Suprapubic skin (tissue), 4 donors: Measurements from ENCODE around the gene SLX4. TPM values are rescaled to one million over a fixed set of nuclear protein-coding genes. Genes with fewer than 3 reads are reported as not detected.

Experiments used
- DNase-seq, 2 donors: peaks; one replicate each; pipeline ENCODE4 v3.0.0-alpha.2; 2019; ENCODE audit warnings: low spot score in 2 of 2
- H3K27ac ChIP-seq: fragments of 200-600 bp; sonication (generic); one replicate; pipeline ENCODE4 v1.5.1; 2019
- H3K27me3 ChIP-seq: fragments of 200-600 bp; sonication (generic); one replicate; pipeline ENCODE4 v1.5.1; 2019
- H3K36me3 ChIP-seq: fragments of 200-600 bp; sonication (generic); one replicate; pipeline ENCODE4 v1.5.1; 2019
- H3K4me1 ChIP-seq: fragments of 200-600 bp; sonication (generic); one replicate; pipeline ENCODE4 v1.5.1; 2019
- H3K4me3 ChIP-seq: fragments of 200-600 bp; sonication (generic); one replicate; pipeline ENCODE4 v1.5.1; 2019; ENCODE audit warnings: mild to moderate bottlenecking
- H3K9me3 ChIP-seq: fragments of 200-600 bp; sonication (generic); one replicate; pipeline ENCODE4 v1.5.1; 2019
- CTCF ChIP-seq, 2 donors: fragments of 200-600 bp in 1 of 2; fragments of 450-650 bp in 1 of 2; sonication (generic) in 1 of 2; IDR thresholded peaks; one replicate each; pipeline ENCODE4 v1.5.1; 2016 to 2019; ENCODE audit warnings: antibody characterized with exemption in 2 of 2, mild to moderate bottlenecking in 1 of 2, moderate library complexity in 1 of 2
- EP300 ChIP-seq: sonication (generic); formaldehyde crosslinking; IDR thresholded peaks from one replicate; pipeline ENCODE4 v1.6.1; 2017; ENCODE audit warnings: antibody characterized with exemption
- POLR2A ChIP-seq, 2 donors: fragments of 450-650 bp; IDR thresholded peaks; one replicate each; pipeline ENCODE4 v1.6.1; 2017; ENCODE audit warnings: antibody characterized with exemption in 2 of 2, mild to moderate bottlenecking in 2 of 2, moderate library complexity in 2 of 2
- POLR2AphosphoS5 ChIP-seq, 3 donors: sonication (generic); formaldehyde crosslinking; IDR thresholded peaks; one replicate each; pipeline ENCODE4 v1.6.1; 2017; ENCODE audit warnings: antibody characterized with exemption in 3 of 3
- WGBS: methylation state at CpG from one replicate; pipeline ENCODE4 v1.1.5; 2018; 5-methylcytosine and 5-hydroxymethylcytosine counted together
- total RNA-seq, 4 donors: library from RNA; depleted of rRNA; stranded (reverse); fragments of >200 nt; gene quantifications; one replicate each; pipeline ENCODE4 v1.1.0, GENCODE V29; 2016

SLX4 gene
- total RNA-seq, 4 donors from 2014 or later: 2.9 to 6.0 (median 4.5) TPM

- WGBS: 81% methylated on average over 5 of the region's 5 CpGs
- Histone ChIP-seq H3K36me3 (peaks cover 35% of the 10 kb centered on the region), H3K4me3 (no peak overlapping the region), H3K9me3 (no peaks in the 10 kb centered on the region), H3K27me3 (no peaks in the 10 kb centered on the region), H3K4me1 (no peaks in the 10 kb centered on the region), H3K27ac (no peak overlapping the region)
- TF ChIP-seq CTCF (IDR thresholded peaks at IDR 0.05): no peak
- no peak for TF ChIP-seq EP300
- TF ChIP-seq POLR2A (IDR thresholded peaks at IDR 0.05): no peak
- TF ChIP-seq POLR2AphosphoS5 (IDR thresholded peaks at IDR 0.05): no peak
- DNase-seq: no peak
Measured at GRCh38 chr16:3591436-3591803, 20.0 kb downstream of the SLX4 start.

GRCh38 chr16:3590736-3591435 is 20.5 kb downstream of the SLX4 start:
- TF ChIP-seq POLR2A (IDR thresholded peaks at IDR 0.05) (no peak), CTCF (IDR thresholded peaks at IDR 0.05) (no peak), POLR2AphosphoS5 (IDR thresholded peaks at IDR 0.05) (no peak), EP300 (no peak)
- 90% methylated on average over 27 of the region's 27 CpGs for WGBS
- no peaks in the 10 kb centered on the region for H3K9me3 ChIP-seq
- peaks cover 35% of the 10 kb centered on the region for H3K36me3 ChIP-seq
- DNase-seq: no peak
- no peak overlapping the region for H3K4me3 ChIP-seq
- no peaks in the 10 kb centered on the region for H3K27me3 ChIP-seq
- no peaks in the 10 kb centered on the region for H3K4me1 ChIP-seq
- H3K27ac ChIP-seq: no peak overlapping the region

- no peak overlapping the region for H3K27ac ChIP-seq
- WGBS: 94% methylated on average over 13 of the region's 25 CpGs
- no peak overlapping the region for H3K4me3 ChIP-seq
- no peaks in the 10 kb centered on the region for H3K9me3 ChIP-seq
- peaks cover 33% of the 10 kb centered on the region for H3K36me3 ChIP-seq
- no peak for DNase-seq
- no peaks in the 10 kb centered on the region for H3K4me1 ChIP-seq
- H3K27me3 ChIP-seq: no peaks in the 10 kb centered on the region
- TF ChIP-seq CTCF (IDR thresholded peaks at IDR 0.05) (no peak), POLR2AphosphoS5 (IDR thresholded peaks at IDR 0.05) (no peak), EP300 (no peak), POLR2A (IDR thresholded peaks at IDR 0.05) (no peak)
Measured at GRCh38 chr16:3589991-3590701, 21.3 kb downstream of the SLX4 start.

- Histone ChIP-seq H3K4me3 (no peak overlapping the region), H3K27me3 (no peaks in the 10 kb centered on the region), H3K4me1 (no peaks in the 10 kb centered on the region), H3K9me3 (no peaks in the 10 kb centered on the region), H3K36me3 (peaks cover 33% of the 10 kb centered on the region), H3K27ac (no peak overlapping the region)
- DNase-seq: no peak
- 75% methylated on average over 24 of the region's 27 CpGs for WGBS
- TF ChIP-seq EP300 (no peak), CTCF (IDR thresholded peaks at IDR 0.05) (no peak), POLR2AphosphoS5 (IDR thresholded peaks at IDR 0.05) (no peak), POLR2A (IDR thresholded peaks at IDR 0.05) (no peak)
Measured at GRCh38 chr16:3589441-3589921, 21.9 kb downstream of the SLX4 start.

GRCh38 chr16:3589001-3589400 is 22.4 kb downstream of the SLX4 start:
- Histone ChIP-seq H3K27ac (no peak overlapping the region), H3K36me3 (peaks cover 35% of the 10 kb centered on the region), H3K9me3 (no peaks in the 10 kb centered on the region), H3K27me3 (no peaks in the 10 kb centered on the region), H3K4me1 (no peaks in the 10 kb centered on the region), H3K4me3 (no peak overlapping the region)
- TF ChIP-seq POLR2A (IDR thresholded peaks at IDR 0.05) (no peak), EP300 (no peak), CTCF (IDR thresholded peaks at IDR 0.05) (no peak), POLR2AphosphoS5 (IDR thresholded peaks at IDR 0.05) (no peak)
- DNase-seq: no peak
- WGBS: 93% methylated on average over 13 of the region's 22 CpGs
